HuH-7 (cell line): Measurements from ENCODE around the gene FBXO45.
"Not testable (repeated sequence)": the region's sequence is repeated elsewhere in the genome, so short reads cannot be mapped to it uniquely, and the experiment has no call there.

Experiments
- DNase-seq: peaks from one replicate; pipeline ENCODE4 v3.0.0; 2011; ENCODE audit warnings: low spot score

The FBXO45 gene

DNA sequence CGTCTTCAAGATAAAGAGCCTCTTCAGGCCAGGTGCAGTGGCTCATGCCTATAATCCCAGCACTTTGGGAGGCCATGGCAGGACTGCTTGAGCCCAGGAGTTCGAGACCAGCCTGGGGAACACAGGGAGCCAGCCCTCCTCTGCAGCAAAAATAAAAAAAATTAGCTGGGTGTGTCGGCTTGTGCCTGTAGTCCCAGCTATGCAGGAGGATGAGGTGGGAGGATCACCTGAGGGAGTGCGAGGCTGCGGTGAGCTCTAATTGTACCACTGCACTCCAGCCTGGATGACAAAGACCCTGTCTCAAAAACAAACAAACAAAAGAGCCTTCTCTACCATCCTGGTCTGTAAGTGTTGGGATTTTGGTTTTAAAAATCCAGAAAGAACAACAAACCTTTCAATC is 11.2 kb upstream of the FBXO45 start:
- no peak for DNase-seq

DNA sequence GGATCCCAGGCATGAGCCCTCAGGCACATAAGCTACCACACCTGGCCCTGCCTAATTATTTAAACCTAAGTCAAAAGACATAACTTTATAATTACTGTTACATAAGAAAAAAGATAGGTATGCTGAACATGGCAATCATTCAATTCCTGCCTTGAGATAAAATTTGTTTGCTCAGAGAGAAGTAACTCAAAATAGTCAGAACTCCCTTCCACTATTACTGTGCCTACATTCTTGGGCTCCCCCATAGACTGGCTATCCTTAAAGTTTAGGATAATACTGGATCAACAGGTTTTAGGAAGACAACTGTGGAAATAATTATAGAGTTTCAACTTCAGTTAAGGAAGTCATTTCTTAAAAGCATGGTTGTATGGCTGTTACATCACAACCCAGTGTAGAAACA is 10.0 kb upstream of the FBXO45 start:
- no peak for DNase-seq

DNA sequence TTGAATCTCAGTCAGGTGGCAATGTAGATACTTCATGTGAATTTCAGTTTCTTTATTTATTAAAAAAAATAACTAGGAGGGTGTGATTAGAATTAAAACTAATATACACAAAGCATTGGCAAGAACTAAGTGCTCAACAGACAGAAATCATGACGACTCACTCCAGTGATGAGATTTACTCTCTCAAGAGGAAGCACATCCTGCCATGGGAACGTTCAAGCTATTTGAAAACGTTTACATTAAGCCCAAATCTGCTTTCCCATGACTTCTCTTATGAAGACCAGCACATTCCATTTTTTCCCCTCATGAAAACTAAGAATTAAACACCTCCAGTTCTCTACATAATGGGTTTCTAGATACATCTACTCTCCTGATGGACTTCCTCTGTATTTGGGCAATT is 8.6 kb upstream of the FBXO45 start:
- no peak for DNase-seq

DNA sequence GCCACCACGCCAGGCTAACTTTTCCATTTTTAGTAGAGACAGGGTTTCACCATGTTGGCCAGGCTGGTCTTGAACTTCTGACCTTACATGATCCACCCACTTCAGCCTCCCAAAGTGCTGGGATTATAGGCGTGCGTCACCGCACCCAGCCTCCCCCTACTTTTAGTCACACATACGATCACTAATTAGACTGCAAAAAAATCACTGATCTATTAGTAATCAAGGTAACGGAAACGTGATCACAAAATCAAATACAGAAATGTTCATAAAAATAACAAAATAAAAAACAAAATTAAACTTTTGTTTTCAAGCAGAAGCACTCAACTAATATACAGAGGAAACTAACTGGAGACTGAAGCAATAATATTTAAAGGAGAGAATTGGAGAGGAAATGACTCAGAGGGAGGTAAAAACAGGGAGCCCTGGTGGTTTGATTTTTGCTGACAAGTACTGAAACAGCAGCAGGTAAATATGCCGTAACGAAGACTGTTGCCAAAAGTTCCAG is 4.7 kb upstream of the FBXO45 start:
- DNase-seq: no peak

DNA sequence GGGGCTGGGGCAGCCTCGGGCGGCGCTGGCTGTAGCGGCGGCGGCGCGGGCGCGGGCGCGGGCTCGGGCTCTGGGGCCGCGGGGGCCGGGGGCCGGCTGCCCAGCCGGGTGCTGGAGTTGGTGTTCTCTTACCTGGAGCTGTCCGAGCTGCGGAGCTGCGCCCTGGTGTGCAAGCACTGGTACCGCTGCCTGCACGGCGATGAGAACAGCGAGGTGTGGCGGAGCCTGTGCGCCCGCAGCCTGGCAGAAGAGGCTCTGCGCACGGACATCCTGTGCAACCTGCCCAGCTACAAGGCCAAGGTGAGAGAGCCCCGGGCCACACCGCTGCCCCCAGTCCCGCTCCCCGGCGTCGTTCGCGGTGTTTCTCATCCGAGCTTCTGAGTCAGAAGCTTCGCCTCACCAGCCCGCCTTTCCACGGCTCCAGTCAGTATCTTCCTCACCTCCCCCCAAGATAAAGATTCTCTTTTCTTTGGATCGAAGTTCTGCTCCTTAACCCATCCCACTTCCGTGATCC is 600 bp downstream of the FBXO45 start:
- DNase-seq: peak; percentile 31

DNA sequence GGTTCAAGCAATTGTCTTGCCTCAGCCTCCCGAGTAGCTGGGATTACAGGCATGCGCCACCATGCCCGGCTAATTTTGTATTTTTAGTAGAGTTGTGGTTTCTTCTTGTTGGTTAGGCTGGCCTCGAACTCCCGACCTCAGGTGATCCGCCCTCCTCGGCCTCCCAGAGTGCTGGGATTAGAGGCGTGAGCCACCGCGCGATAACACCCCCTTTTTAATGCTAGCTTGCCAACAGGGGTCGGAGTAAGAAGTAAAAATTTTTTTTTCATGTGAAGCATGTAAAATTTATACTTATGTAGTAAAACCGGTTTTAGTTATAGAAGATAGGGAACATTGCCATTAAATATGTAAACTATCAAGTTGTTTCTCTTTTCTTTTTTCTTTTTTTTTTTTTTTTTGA is 1.9 kb downstream of the FBXO45 start:
- DNase-seq: not testable (repeated sequence)

DNA sequence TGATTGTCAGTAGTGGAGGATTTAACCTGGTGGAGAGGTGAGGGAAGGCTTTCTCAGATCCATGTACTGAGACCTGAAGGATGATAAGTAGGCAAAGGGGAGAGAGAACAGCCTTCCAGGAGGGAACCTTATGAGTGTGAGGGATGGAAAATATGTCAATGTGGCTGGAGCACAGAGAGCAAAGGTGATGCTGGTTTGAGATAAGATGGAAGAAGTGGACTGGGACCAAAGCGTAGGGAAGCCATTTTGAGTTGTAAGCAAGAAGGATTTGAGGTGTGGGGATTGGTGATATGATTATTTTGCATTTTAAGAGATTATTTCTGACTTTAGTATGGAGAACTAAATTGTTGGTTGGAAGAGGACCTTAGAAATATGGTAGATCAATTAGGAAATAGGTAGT is 3.9 kb downstream of the FBXO45 start:
- no peak for DNase-seq

DNA sequence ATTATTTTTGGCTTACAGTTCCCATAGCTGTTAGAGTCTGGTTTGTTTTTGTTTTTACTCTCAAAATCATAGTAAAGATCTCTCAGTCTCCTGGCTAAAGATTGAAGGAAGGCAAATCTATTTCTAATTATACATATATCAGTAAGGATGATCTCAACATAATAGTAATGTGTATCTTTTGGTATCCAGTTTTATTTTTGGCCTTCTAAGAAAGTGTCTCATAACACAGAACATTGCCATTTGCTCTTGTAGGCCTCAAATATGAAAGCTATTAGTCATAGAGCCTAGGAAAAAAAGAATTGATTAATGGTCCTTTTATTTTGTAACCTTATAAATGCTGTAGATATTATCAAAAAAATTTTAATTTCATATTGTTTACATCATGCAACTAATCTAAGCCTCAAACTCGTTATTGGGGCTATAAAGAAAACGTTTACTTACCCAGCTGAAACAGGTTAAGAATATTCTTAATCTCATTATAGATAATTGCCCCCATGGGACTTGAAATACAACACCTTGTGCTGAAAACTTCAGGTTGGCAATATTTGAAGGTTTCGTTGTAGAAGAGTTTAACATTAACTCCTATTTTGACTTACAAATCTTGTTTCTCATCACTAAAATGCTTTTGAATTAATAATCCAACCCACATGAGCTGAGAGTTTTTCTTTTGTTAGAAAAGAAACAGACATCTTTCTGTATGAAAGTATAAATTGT is 16.7 kb downstream of the FBXO45 start:
- DNase-seq: no peak

DNA sequence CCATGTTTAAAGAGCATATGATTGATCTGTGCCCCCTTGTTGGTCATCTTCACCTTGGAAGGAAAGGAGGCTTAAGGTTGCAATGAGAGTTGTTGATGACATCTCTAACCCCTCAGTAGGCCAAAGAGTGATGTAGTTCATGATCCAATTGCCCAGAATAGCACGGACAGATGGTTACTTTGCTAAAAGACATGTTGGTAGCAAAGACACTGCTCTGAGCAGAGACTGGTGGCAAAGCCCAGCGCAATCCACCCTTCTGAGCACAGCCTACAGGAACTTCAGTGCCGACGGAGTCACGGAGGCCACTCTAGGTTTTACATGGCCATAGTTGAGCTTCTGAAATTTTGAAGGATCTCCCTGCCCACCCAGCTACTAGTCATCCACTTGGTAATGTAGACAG is 21.8 kb downstream of the FBXO45 start:
- no peak for DNase-seq

DNA sequence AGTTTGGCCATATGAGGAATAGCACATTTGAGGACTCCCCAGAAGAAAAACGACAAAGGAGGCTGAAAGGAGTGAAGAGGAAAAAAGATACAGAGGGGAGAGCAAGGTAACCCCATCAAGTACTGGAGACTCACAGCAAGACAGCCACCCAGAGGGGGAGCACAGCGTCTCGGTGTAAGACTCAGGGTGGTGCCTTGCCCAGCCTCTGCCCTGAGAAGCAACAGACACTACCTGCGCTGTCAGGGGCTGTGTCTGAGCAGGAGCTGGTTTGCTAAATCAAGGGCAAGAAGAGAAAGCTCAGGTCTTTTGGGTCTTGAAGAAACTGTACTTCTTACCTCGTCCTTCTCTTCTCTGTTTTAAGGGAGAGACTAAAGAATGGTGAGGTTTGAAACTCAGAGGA is 27.9 kb downstream of the FBXO45 start:
- DNase-seq: no peak

DNA sequence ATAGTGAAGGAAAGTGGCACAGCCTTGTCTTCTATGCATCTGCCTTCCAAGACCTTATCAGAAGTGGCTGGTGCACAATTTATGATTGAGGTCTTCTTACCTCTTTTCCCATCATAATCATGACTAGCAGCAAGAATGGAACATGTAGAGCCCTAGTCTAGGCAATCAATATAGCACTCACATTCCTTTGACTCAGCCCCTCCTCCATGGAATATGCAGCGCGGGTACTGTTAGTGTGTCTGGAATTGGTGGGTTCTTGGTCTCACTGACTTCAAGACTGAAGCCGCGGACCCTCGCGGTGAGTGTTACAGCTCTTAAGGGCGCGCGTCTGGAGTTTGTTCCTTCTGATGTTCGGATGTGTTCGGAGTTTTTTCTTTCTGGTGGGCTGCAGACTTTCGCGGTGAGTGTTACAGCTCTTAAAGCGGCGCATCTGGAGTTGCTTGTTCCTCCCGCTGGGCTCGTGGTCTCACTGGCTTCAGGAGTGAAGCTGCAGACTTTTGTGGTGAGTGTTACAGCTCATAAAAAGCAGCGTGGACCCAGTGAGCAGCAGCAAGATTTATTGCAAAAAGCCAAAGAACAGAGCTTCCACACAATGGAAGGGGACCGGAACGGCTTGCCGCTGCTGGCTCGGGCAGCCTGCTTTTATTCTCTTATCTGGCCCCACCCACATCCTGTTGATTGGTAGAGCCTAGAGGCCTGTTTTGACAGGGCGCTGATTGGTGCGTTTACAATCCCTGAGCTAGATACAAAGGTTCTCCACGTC is 29.7 kb downstream of the FBXO45 start:
- DNase-seq: peak; percentile 61

DNA sequence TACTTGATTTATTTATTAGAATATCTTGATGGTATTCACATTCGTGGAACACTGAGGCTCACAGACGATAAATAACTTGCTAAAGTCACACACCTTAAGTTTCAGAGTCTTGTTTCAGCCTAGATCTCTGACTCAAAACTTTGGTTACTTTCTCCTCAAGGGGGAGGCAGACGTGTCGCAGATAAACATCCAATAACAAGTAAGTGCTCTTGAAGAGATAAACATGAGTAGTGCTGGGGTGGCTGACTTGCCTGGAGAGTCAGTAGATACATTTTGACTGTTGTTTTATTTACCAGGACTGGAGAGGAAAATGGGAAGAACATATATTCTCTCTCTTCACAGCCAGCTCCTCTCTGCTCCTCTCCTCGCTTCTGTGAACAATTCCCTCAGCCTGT is 31.3 kb downstream of the FBXO45 start:
- no peak for DNase-seq

DNA sequence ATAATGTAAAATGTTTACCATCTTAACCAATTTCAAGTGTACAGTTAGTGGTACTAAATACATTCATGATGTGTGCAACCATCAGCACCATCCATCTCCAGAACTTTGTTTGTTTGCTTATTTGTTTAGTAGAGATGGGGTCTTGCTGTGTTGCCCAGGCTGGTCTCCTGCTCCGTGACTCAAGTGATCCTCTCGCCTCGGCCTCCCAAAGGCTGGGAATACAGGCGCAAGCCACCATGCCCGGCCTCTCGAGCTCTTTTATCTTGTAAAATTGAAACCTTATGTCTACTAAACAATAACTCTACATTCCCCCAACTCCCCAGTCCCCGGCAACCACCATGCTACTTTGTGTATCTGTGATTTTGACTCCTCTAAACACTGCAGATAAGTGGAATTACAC is 31.9 kb downstream of the FBXO45 start:
- no peak for DNase-seq

DNA sequence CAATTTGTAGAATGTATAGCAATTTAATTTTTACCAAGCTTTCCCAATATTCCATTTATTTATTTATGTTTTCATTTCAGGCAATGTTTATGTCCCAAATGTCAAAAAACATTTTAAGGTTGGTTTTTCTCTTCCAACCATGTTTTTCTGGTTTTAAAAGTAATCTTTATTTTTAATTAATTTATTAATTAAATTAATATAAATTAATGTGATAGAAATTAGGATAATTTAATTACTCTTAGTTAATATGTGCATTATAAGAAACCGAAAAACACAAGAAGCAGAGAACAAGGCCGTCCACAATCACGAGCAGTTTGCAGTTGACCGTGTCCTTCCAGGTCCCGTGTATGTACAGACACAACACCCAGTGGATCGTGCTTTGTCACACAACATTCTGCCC is 34.2 kb downstream of the FBXO45 start:
- DNase-seq: no peak

DNA sequence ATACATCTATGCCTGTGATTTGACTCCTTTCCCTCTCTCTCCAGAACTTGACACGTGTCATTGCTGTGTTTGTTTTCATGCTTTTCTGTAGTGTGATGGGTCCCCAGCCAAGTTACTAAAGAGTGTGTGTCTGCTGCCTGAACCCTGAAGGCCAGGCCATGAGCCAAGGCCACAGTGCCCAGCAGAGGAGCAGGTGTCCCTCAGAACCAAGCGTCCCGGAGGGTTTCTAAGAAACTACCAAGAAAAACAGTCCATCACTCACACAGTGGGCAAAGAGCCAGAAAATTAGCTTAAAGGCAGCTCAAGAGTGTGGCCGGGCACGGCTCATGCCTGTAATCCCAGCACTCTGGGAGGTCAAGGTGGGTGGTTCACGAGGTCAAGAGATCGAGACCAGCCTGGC is 35.2 kb downstream of the FBXO45 start:
- no peak for DNase-seq

DNA sequence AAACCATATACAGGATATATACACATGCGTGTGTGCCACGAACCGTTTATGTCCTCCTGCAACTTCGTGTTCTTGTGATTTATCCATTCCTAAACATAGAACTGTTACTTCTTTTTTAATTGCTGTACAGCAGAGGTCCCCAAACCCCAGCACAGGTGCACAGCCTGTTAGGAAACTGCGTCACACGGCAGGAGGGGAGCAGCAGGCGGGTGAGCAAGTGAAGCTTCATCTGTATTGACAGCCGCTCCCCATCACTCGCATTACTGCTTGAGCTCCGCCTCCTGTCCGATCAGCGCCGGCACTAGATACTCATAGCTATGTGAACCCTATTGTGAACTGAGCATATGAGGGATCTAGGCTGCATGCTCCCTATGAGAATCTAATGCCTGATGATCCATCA is 36.1 kb downstream of the FBXO45 start:
- no peak for DNase-seq

DNA sequence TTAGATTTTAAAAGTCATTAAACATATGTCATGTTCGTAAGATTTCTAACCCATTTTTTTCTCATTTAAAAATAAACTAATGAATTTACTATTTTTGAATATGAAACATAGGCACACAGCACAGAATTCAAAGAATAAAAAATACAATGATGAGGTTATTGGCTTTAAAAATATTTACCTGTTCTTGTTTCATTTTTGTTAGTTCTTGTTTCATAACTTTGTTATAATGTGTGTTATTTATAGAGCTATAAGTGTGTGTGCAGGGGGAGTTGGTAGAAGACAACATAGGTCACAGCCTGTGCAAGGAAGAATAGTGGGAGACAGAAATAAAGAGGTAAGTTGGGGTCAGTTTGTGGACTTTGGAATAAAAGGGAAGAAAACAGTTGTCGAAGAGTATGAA is 40.2 kb downstream of the FBXO45 start:
- DNase-seq: no peak

DNA sequence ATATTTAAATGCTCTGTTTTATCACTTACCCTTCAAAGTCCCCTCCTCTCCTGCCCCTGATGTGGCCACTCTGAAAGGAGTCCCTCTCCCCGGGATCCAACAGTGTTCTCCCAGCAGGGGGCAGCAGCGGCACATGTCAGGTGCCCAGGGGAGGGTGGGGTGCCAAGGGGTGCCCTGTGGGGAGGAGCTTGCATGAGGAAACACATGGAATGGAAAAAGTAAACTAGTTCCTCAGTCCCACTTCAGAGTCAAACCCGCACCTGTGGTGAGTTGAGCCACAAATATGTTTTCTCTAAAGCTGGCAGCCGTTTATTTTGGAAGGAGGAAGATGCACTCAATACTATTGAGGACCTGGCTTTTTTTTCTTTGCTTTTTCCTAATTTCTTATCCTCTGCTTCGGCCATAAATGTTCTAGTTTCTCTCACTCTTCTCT is 40.9 kb downstream of the FBXO45 start:
- peak; percentile 86 for DNase-seq

DNA sequence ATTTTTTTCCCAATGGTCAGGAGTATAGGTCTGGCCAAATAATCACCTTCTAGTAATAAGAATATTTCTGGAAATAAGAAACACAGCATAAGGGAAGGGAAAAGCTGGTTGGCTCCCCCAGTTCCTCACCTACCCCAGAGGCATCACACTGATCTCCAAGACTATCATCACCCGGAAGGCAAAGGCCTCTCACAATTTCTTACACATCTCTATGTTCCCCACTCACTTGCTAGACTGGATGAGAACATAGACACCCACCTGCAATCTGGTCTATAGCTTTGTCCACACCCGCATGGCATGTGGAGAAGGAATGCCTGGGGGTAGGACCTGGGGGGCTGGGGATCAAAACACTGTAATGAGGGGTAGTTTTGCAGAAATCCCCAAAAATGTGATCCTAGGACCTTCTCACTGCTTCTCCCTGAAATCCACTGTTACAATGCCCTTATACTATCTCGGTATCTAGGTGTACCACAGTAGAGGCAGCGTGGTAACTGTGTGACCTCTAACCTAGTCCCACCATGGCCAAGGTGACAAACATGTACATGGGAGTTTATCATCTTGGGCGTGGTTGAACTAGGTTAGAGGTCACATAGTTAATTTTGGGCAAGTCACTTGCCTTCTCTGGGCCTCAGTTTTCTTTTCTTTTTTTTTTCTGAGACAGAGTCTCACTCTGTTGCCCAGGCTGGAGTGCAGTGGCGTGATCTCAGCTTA is 41.5 kb downstream of the FBXO45 start:
- no peak for DNase-seq

DNA sequence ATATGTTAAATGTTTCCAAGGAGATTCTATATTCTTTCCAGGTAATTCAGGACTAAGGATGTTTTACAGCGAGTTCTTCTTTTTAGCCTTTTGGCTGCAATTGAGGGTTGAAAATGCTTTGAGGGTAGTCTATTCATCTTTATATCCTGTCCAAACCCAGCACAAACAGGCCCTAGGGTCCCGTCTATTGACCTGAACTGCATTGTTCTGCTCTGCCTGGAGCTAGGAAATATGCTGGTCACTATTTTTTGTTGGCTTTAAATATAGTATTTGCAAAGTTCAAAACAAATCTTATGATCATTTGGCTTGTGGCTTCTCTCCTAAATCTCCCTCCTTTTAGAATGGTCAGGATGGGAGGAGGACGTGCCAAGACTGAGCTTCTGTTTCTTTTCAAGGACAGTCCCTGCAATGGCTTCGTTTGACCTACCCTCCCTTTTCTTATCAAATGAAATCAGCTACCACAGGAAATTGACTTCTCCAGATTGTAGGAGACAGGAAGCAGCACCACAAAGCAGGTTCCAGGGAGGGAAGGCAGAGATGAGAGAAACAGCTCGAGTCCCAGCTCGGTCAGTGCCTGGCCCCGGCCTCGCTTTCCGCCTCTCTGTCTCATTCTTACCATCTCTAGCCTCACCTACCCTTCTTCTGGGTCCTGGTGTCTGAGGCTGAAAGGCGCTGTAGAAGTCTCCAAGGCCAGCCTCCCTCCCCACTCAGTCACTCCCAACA is 43.5 kb downstream of the FBXO45 start:
- no peak for DNase-seq

DNA sequence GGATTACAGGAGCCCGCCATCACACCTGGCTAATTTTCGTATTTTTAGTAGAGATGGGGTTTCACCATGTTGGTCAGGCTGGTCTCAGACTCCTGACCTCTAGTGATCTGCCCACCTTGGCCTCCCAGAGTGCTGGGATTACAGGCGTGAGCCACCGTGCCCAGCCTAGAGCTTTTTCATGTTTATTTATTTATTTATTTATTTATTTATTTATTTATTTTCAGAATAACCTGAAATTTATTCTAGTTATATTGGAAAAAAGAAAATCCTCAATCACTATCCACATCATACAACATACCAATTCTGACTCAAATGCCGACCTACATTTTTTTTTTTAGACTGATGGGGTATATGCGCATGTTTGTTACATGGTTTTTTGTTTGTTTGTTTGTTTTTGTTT is 46.8 kb downstream of the FBXO45 start:
- DNase-seq: not testable (repeated sequence)

DNA sequence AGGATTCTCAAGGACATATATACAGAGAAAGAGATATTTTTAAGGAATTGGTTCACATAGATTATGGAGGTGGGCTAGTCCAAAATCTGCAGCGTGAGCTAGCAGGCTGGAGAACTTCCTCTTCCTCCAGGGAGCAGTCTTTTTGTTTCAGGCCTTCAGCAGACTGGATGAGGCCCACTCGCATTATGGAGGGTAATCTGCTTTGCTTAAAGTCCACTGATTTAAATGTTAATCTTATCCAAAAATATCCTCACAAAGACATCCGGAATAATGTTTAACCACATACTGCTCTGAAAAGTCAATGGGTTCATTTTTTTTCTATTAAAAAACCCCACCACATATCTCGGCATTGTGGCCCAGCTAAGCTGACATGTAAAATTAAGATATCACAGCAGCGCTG is 48.8 kb downstream of the FBXO45 start:
- no peak for DNase-seq
